ENCODE results near the gene KLHL29.

GRCh38 chr2:23411752-23412431 lies 26.9 kb downstream of the KLHL29 start:
- TF ChIP-seq CTCF (IDR thresholded peaks at IDR 0.05; ENCODE audit: low read depth, low read length, missing input control) (no peak), HNF4A (conservative IDR thresholded peaks at IDR 0.05) (no peak), SP1 (IDR thresholded peaks at IDR 0.05) (no peak), TAF1 (conservative IDR thresholded peaks at IDR 0.05) (no peak), REST (IDR thresholded peaks at IDR 0.05) (no peak), MAX (IDR thresholded peaks at IDR 0.05) (no peak), GABPA (IDR thresholded peaks at IDR 0.05 in 1 of 2, conservative IDR thresholded peaks at IDR 0.05 in 1 of 2) (no peak), FOXA1 (IDR thresholded peaks at IDR 0.05) (no peak), ZBTB33 (IDR thresholded peaks at IDR 0.05) (no peak)

Data from liver (tissue), 3 donors.